Activated CD8-positive, alpha-beta memory T cell treated with anti-CD3 and anti-CD28 coated beads for 1 hour (primary cell): ENCODE data around the gene BLOC1S1.

Experiments used
- DNase-seq, 2 donors: peaks; one replicate each; pipeline ENCODE4 v3.0.0-alpha.2; 2020; ENCODE audit warnings: low read depth in 1 of 2; ENCODE audit errors: extremely low read depth in 1 of 2

Gene BLOC1S1

GRCh38 chr12:55715833-55716581 is at the start of gene BLOC1S1:
Gene BLOC1S1 (plus strand): TSS chr12:55716046. CDS start chr12:55716052, 6 bp downstream.
- peak; percentile 71 to 85 for DNase-seq

- DNase-seq, result no peak
These were observed 49.3 kb upstream of the BLOC1S1 start for GRCh38 chr12:55666508-55666907.

- DNase-seq, result no peak
These were observed 45.6 kb upstream of the BLOC1S1 start for GRCh38 chr12:55670276-55670675.

GRCh38 chr12:55671746-55672145 is 44.1 kb upstream of the BLOC1S1 start:
- DNase-seq, result no peak

GRCh38 chr12:55673638-55674037 is 42.2 kb upstream of the BLOC1S1 start:
- DNase-seq, result no peak

GRCh38 chr12:55675666-55676065 is 40.2 kb upstream of the BLOC1S1 start:
- no peak for DNase-seq

- DNase-seq, result no peak
These were observed 39.1 kb upstream of the BLOC1S1 start for GRCh38 chr12:55676707-55677106.

GRCh38 chr12:55679691-55680090 is 36.2 kb upstream of the BLOC1S1 start:
- no peak for DNase-seq

GRCh38 chr12:55681142-55682077 is 34.4 kb upstream of the BLOC1S1 start:
- no peak for DNase-seq

- DNase-seq, result no peak
These were observed 33.6 kb upstream of the BLOC1S1 start for GRCh38 chr12:55682087-55682796.

GRCh38 chr12:55683676-55684075 is 32.2 kb upstream of the BLOC1S1 start:
- no peak for DNase-seq

GRCh38 chr12:55684761-55685370 is 31.0 kb upstream of the BLOC1S1 start:
- no peak for DNase-seq

- no peak for DNase-seq
These were observed 30.2 kb upstream of the BLOC1S1 start for GRCh38 chr12:55685671-55686070.

GRCh38 chr12:55686366-55687010 is 29.4 kb upstream of the BLOC1S1 start:
- DNase-seq, result no peak

GRCh38 chr12:55687746-55688145 is 28.1 kb upstream of the BLOC1S1 start:
- no peak for DNase-seq

- DNase-seq, result no peak
These were observed 26.9 kb upstream of the BLOC1S1 start for GRCh38 chr12:55688716-55689655.

- DNase-seq, result no peak
These were observed 23.1 kb upstream of the BLOC1S1 start for GRCh38 chr12:55692631-55693322.

- DNase-seq, result no peak
These were observed 22.3 kb upstream of the BLOC1S1 start for GRCh38 chr12:55693323-55694187.
